Testis (tissue), 3 donors: ENCODE results near the gene XCL2. TPM values are rescaled to one million over a fixed set of nuclear protein-coding genes. Genes with fewer than 3 reads are reported as not detected.
"Not testable (repeated sequence)": the region's sequence is repeated elsewhere in the genome, so short reads cannot be mapped to it uniquely, and the experiment has no call there.

Experiments
- DNase-seq: peaks from one replicate; pipeline ENCODE4 v3.0.0-alpha.2; 2019
- H3K27ac ChIP-seq, 2 donors: fragments of 200-600 bp; sonication (generic); one replicate each; pipeline ENCODE4 v1.5.1; 2019
- H3K27me3 ChIP-seq: fragments of 200-600 bp; sonication (generic); one replicate; pipeline ENCODE4 v1.5.1; 2019
- H3K36me3 ChIP-seq: fragments of 200-600 bp; sonication (generic); one replicate; pipeline ENCODE4 v1.5.1; 2017; ENCODE audit warnings: low read depth; ENCODE audit errors: missing control alignments
- H3K4me1 ChIP-seq: fragments of 200-600 bp; sonication (generic); one replicate; pipeline ENCODE4 v1.5.1; 2019
- H3K4me3 ChIP-seq, 2 donors: fragments of 200-600 bp; sonication (generic); one replicate each; pipeline ENCODE4 v1.5.1; 2017 to 2019
- H3K9me3 ChIP-seq: fragments of 200-600 bp; sonication (generic); one replicate; pipeline ENCODE4 v1.5.1; 2017
- CTCF ChIP-seq, 3 experiments: fragments of 450-650 bp in 2 of 3; fragments of 200-600 bp in 1 of 3; sonication (generic) in 1 of 3; IDR thresholded peaks; one replicate each; pipeline ENCODE4 v1.5.1; 2016 to 2019; ENCODE audit warnings: antibody characterized with exemption in 3 of 3, mild to moderate bottlenecking in 2 of 3, moderate library complexity in 1 of 3
- POLR2A ChIP-seq: fragments of 450-650 bp; IDR thresholded peaks from one replicate; pipeline ENCODE4 v1.6.1; 2017; ENCODE audit warnings: antibody characterized with exemption, mild to moderate bottlenecking, moderate library complexity
- WGBS, 2 donors: methylation state at CpG; one replicate each; pipeline ENCODE4 v1.1.5; 2018; 5-methylcytosine and 5-hydroxymethylcytosine counted together
- intact Hi-C: fragments of 100-400 bp; cut with DNase I; formaldehyde crosslinking; loops from one replicate; pipeline ENCODE4 v1.15.1; 2023; ENCODE audit warnings: low total_unique reads
- polyA plus RNA-seq: library from polyadenylated mRNA; stranded (reverse); fragments of 350-450 nt; fragmentation: Illumina TruSeq; extraction: RNeasy Lipid Tissue Mini Kit (QIAGEN cat#74804); gene quantifications from one replicate; pipeline ENCODE4 v1.2.3, GENCODE V29; 2014; ENCODE audit warnings: low read depth, low replicate concordance; ENCODE audit not compliant: insufficient read depth
- total RNA-seq, 2 donors: library from RNA; depleted of rRNA; stranded (reverse); fragments of >200 nt; gene quantifications; one replicate each; pipeline ENCODE4 v1.2.3, GENCODE V29; 2016

XCL2 gene
- total and polyA plus RNA-seq, 3 donors from 2014 or later = 2.0 TPM; not detected in 2

GRCh38 chr1:168585191-168585590 is 41.4 kb upstream of the XCL2 start:
- TF ChIP-seq CTCF (IDR thresholded peaks at IDR 0.05) = no peak
- Histone ChIP-seq H3K4me3 (no peak overlapping the region), H3K9me3 (no peaks in the 10 kb centered on the region), H3K4me1 (no peaks in the 10 kb centered on the region), H3K27me3 (no peaks in the 10 kb centered on the region), H3K27ac (no peak overlapping the region), H3K36me3 (no peaks in the 10 kb centered on the region)
- intact Hi-C loops = no loop called here
- 56 to 71% methylated on average over 3 of the region's 3 CpGs for WGBS, 2 donors
- no peak for DNase-seq

- WGBS, 2 donors = 93 to 96% methylated on average over 6 of the region's 6 CpGs
- H3K9me3 ChIP-seq = no peaks in the 10 kb centered on the region
- no peak for DNase-seq
- intact Hi-C loops = no loop called here
- H3K27me3 ChIP-seq = no peaks in the 10 kb centered on the region
- TF ChIP-seq POLR2A (no peak), CTCF (IDR thresholded peaks at IDR 0.05) (no peak)
- H3K4me3 ChIP-seq = no peak overlapping the region
- H3K27ac ChIP-seq = no peak overlapping the region
- H3K4me1 ChIP-seq = no peaks in the 10 kb centered on the region
- H3K36me3 ChIP-seq = no peaks in the 10 kb centered on the region
Observed at GRCh38 chr1:168583571-168583970, 39.8 kb upstream of the XCL2 start.

GRCh38 chr1:168582688-168583336 is 39.0 kb upstream of the XCL2 start:
- no peak overlapping the region for H3K4me3 ChIP-seq
- no peaks in the 10 kb centered on the region for H3K4me1 ChIP-seq
- H3K9me3 ChIP-seq = no peaks in the 10 kb centered on the region
- no peaks in the 10 kb centered on the region for H3K27me3 ChIP-seq
- no peak for DNase-seq
- no peak for TF ChIP-seq CTCF (IDR thresholded peaks at IDR 0.05)
- TF ChIP-seq POLR2A = no peak
- 67 to 75% methylated on average over 6 of the region's 6 CpGs for WGBS, 2 donors
- H3K27ac ChIP-seq = no peak overlapping the region
- intact Hi-C loops = no loop called here
- no peaks in the 10 kb centered on the region for H3K36me3 ChIP-seq

GRCh38 chr1:168581817-168582572 is 38.2 kb upstream of the XCL2 start:
- H3K36me3 ChIP-seq = no peaks in the 10 kb centered on the region
- no peak for DNase-seq
- TF ChIP-seq CTCF (IDR thresholded peaks at IDR 0.05) (no peak), POLR2A (no peak)
- no peaks in the 10 kb centered on the region for H3K27me3 ChIP-seq
- H3K4me3 ChIP-seq = no peak overlapping the region
- intact Hi-C loops = no loop called here
- WGBS, 2 donors = 86% methylated on average over 4 of the region's 4 CpGs
- no peaks in the 10 kb centered on the region for H3K4me1 ChIP-seq
- H3K27ac ChIP-seq = no peak overlapping the region
- no peaks in the 10 kb centered on the region for H3K9me3 ChIP-seq

GRCh38 chr1:168580991-168581390 is 37.2 kb upstream of the XCL2 start:
- WGBS, 2 donors = 74 to 87% methylated on average over 7 of the region's 7 CpGs
- H3K4me3 ChIP-seq, H3K9me3 ChIP-seq, intact Hi-C loops, H3K27ac ChIP-seq, DNase-seq, H3K36me3 ChIP-seq, H3K27me3 ChIP-seq, H3K4me1 ChIP-seq: not testable (repeated sequence)

- H3K4me3 ChIP-seq, H3K27ac ChIP-seq, DNase-seq, intact Hi-C loops, H3K36me3 ChIP-seq, H3K27me3 ChIP-seq, H3K9me3 ChIP-seq, H3K4me1 ChIP-seq: not testable (repeated sequence)
- 93 to 95% methylated on average over 2 of the region's 2 CpGs for WGBS, 2 donors
Observed at GRCh38 chr1:168580290-168580689, 36.5 kb upstream of the XCL2 start.

GRCh38 chr1:168578531-168579185 is 34.9 kb upstream of the XCL2 start:
- H3K4me3 ChIP-seq, H3K27me3 ChIP-seq, H3K36me3 ChIP-seq, intact Hi-C loops, H3K27ac ChIP-seq, DNase-seq, H3K9me3 ChIP-seq, H3K4me1 ChIP-seq: not testable (repeated sequence)
- 74 to 76% methylated on average over 2 of the region's 2 CpGs for WGBS, 2 donors

- H3K27me3 ChIP-seq, H3K4me3 ChIP-seq, H3K36me3 ChIP-seq, H3K4me1 ChIP-seq, intact Hi-C loops, H3K27ac ChIP-seq, DNase-seq, H3K9me3 ChIP-seq: not testable (repeated sequence)
- WGBS, 2 donors = 79 to 93% methylated on average over 4 of the region's 6 CpGs
Observed at GRCh38 chr1:168576245-168576688, 32.5 kb upstream of the XCL2 start, which contains the start of gene XCL1. XCL1 (plus strand) TSS chr1:168576605; CDS start chr1:168576638, 33 bp downstream.
